Measurements from ENCODE around the gene MICALL1.

The MICALL1 gene

DNA sequence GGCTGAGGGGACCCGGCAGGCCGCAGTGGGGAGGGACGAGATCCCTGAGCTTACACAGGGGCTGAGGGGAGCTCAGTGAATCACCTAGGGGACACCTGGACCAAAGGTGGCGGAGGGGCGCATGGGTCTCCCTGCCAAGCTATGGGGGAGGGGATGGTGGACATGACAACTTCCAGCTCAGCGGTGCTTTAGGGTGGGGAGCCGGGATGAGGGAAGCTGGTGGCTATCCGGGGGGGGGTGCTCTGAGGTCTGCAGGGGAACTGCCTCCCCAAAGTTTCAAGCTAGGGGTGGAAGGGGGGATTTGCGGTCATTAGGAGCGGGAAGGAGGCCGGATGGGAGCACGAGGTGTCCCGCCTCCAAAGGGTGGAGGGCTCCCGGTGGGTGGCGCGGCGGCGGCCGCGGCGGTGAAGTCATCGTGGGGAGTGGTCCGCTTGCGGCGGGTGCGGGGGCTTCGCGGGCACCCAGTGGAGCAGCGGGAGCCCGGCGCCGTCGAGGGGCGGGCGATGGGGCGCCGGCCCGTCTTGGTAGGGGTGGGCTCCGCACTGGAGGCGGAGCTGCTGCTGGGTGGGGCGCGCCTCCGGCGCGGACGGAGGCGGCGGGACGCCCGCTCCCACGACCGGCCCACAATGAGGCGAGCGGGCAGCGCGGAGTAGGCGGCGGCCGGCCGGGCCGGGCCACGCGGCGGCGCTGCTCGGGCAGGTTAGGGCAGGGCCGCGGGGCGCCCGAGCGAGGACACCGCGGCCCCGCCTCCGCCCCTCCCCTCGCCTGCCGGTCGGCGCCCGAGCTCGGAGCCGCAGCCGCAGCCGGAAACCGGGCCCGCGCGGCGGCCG lies at the start of gene MICALL1:
MICALL1 (plus strand) TSS at position 764 of the 830 bp plus-strand sequence. CDS start 126 bp downstream, outside the sequence.
- peak; percentile 71 for DNase-seq

DNA sequence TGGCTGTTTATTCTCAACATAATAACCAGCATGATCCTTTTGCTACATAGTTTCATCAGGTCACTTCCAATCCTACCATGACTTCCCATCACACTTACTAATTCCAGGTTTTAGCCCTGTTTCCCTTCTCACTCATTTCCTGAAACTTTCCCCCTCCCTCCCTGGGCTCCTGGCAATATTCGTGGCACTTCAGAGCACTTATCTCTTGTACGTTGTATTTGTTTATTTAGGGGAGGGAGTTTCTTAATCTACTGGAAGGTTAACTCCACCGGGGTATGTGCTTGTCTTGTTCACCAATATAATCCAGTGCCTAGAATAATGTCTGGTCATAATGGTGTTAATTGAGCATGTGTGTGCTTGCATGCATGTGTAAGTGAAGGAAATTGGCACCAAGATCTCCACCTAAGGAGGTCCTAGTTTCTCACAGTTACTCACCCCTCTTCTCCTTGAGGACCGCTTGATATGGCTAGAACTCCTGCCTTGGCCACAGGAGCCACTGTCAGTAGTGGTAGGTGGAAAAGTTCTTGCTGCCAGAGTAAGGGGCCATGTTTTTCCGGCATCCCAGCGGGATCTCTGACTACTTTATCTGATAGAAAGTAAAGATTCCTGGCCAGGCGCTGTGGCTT lies 45.2 kb upstream of the MICALL1 start:
- no peak for DNase-seq

- DNase-seq, result no peak
Measured at GRCh38 chr22:37862570-37863325, 43.3 kb upstream of the MICALL1 start.

- no peak for DNase-seq
Measured at GRCh38 chr22:37865510-37865909, 40.6 kb upstream of the MICALL1 start.

- DNase-seq, result no peak
Measured at GRCh38 chr22:37870273-37870672, 35.8 kb upstream of the MICALL1 start.

GRCh38 chr22:37880668-37881440 lies 25.2 kb upstream of the MICALL1 start:
- no peak for DNase-seq

DNA sequence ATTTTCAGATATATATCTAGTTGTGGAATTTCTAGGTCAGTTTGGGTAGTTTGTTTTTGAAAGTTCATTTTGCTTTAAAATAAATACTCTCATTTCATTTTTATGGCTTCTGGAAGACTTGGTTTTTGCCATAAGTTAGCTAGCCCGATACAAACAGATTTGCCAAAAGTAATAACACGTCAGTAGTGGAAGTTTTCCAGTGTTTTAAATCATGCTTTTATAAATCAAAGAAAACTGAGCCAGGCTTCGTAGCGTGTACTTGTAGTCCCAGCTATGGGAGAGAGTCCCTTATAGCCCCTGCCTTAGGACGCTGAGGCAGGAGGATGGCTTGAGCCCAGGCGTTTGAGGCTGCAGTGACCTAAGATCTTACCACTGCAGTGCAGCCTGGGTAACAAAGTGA lies 21.7 kb upstream of the MICALL1 start:
- no peak for DNase-seq

- peak; percentile 11 for DNase-seq
Measured at GRCh38 chr22:37887584-37888378, 18.3 kb upstream of the MICALL1 start.

DNA sequence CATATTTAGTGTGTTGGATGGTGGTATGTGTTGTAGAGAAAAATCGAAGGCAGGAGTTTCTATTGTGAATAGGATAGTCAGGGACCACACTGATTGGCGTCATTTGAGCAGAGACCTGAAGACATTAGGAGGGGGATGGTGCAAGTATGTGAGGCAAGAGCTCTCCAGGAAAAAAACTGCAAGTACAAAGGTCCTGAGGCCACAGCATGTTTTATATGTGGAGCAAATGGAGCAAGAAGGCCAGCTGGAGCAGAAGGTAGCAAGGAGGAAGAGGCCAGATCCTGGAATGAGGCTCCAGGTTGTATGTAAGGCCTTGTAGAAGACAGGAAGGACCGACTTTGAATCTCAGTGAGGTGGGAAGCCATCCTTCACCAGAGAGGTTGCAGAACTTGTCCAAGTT lies 14.2 kb upstream of the MICALL1 start:
- no peak for DNase-seq

- DNase-seq, result no peak
Measured at GRCh38 chr22:37892566-37893335, 13.3 kb upstream of the MICALL1 start.

GRCh38 chr22:37893583-37893983 lies 12.5 kb upstream of the MICALL1 start:
- no peak for DNase-seq

DNA sequence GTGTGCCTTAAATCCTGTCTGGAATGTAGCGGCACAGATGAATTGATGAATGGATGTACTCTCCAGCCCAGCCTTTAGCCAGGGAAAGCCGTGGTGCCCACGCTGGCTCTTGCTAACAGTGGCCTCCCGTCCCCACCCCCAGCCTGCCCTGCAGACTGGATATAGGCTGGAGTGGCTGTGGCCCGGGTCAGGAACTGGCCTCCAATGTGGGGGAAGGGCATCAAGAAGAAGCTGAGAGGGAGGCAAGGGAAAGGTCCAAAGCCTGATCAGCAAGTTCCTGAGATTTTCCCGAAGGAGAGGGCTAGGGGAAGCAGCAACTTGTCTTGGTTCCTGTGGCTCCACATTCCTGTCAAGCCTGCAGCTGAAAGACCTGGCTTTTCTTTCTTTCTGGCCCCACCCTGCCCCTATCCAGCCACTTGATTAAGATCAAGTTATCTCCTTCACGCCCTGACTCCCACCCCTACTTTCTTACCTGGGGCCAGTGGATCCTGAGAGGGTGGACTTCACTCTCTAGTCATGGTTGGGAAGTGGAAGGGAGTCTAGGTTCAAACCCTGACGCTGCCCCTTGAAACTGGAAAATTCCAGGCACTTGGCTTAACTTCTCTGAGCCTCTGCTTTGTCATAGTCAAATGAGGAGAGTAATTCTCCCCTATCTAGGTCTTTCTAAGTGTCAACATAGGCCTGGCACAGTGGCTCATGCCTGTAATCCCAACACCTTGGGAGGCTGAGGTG lies 11.0 kb upstream of the MICALL1 start:
- DNase-seq, result no peak

- peak; percentile 58 for DNase-seq
Measured at GRCh38 chr22:37896181-37896592, 9.9 kb upstream of the MICALL1 start.

DNA sequence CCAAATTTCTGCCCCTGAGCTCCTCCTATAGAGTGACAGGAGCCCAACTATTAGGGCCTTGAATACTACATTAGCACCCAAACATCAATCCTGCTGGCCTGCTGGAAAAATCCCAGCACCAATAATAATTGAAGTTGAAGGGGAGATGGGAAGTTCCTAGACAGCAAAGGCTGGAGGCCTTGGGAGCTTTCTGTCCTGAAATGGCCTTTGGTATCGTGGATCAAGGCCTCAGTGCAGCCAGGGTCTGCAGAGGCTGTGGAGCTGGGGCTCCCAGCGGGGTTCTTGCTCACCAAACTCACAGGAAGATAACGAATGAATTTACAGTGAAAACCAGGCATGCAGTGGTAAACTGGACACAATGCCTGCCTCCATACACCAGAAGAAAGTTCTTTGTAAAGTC lies 9.2 kb upstream of the MICALL1 start:
- DNase-seq, result no peak

DNA sequence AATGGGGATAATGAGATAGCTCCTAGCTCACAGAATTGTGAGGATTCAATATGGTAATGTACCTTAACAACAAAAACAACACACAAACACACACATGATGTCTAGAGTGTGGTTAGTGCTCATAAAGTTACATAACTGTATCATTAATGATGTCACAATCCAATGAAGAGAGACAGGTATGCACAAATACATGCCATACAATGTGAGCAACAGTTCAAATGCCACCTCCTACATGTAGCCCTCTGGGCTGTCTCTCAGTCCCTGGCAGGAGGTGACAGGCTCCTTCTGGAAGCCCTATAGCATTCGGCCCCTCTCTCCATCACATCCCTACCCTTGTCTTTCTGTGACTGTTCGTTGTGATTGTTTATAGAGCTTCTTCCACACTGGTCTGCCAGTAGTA lies 8.3 kb upstream of the MICALL1 start:
- no peak for DNase-seq

GRCh38 chr22:37898441-37899181 lies 7.5 kb upstream of the MICALL1 start:
- no peak for DNase-seq

DNA sequence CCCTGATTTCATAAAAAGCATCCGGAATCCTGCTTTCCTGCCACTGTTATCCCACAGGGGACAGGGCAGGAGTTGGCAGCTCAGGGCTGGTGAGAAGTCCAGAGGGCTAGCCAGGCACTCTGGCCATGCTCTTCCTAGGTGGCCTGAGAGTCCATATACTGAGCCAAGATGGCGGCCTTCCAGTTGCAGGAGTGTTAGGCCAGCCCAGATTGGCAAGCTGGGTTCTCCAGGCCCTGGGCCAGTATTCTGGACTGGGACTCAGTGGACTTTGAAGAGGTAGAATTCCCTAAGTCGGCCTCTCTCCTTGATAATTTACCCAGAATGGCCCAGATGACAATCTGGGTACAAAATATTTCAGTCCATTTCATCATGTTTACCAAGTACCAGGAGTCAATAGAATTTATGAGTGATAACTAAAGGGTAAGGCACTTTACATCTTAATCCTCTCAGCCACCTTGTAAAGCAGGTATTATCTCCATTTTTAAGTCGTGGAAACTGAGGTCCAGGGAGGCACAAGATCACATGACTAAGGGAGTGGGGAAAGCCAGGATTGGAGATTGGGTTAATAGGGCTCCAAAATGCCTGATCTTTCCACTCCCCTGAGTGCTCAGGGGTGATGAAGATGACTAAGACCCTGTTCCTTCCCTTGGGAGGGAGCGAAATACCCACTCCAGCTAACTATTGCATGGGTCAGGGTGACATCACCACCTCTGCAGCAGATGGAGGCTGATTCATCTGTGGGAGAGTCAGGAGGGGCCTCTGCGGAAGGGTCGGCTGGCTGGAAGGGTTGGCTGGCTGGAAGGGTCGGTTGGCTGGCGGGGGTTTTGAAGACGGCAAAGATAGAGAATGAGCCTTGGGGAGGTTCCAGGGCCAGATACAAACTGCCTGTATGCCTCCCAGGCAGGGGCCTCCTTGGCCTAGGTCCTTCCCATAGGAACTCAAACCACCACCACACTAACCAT lies 1.2 kb upstream of the MICALL1 start:
- DNase-seq, result no peak

GRCh38 chr22:37906364-37907008 lies 389 bp downstream of the MICALL1 start:
- DNase-seq, result peak; percentile 35
